Right atrium auricular region (tissue), 2 donors: ENCODE results near the gene LAMA2. TPM values are rescaled to one million over a fixed set of nuclear protein-coding genes. Genes with fewer than 3 reads are reported as not detected.
A peak's percentile ranks its signal among the peaks of the same experiment; 100 is the strongest.
"Not testable (repeated sequence)": the region's sequence is repeated elsewhere in the genome, so short reads cannot be mapped to it uniquely, and the experiment has no call there.

Experiments used
- DNase-seq: peaks from one replicate; pipeline ENCODE4 v3.0.0-alpha.2; 2019; ENCODE audit warnings: low spot score
- H3K27ac ChIP-seq, 2 donors: fragments of 200-600 bp; sonication (generic); 1 replicate in 1 of 2; 2 replicates in 1 of 2; pipeline ENCODE4 v1.5.1; 2016 to 2019
- H3K27me3 ChIP-seq, 2 donors: fragments of 200-600 bp; sonication (generic); one replicate each; pipeline versions ENCODE4 v1.5.1 to v1.6.0; 2017 to 2019
- H3K36me3 ChIP-seq: fragments of 200-600 bp; sonication (generic); one replicate; pipeline ENCODE4 v1.5.1; 2016
- H3K4me1 ChIP-seq, 2 donors: fragments of 200-600 bp; sonication (generic); one replicate each; pipeline versions ENCODE4 v1.5.1 to v1.6.0; 2017 to 2019
- H3K4me3 ChIP-seq, 2 donors: fragments of 200-600 bp; sonication (generic); 1 replicate in 1 of 2; 2 replicates in 1 of 2; pipeline ENCODE4 v1.5.1; 2017 to 2019; ENCODE audit warnings: mild to moderate bottlenecking in 1 of 2, moderate library complexity in 1 of 2
- H3K9me3 ChIP-seq, 2 donors: fragments of 200-600 bp; sonication (generic); one replicate each; pipeline ENCODE4 v1.5.1; 2019
- CTCF ChIP-seq, 2 donors: fragments of 200-600 bp; sonication (generic); IDR thresholded peaks; one replicate each; pipeline ENCODE4 v1.5.1; 2019; ENCODE audit warnings: antibody characterized with exemption in 2 of 2
- total RNA-seq, 2 donors: library from RNA; depleted of rRNA; stranded (reverse); fragments of >200 nt; gene quantifications; one replicate each; pipeline ENCODE4 v1.1.0, GENCODE V29; 2016

LAMA2 gene
- total RNA-seq, 2 donors from 2014 or later: 150 to 166 TPM

GRCh38 chr6:129055796-129056195 lies 172.9 kb downstream of the LAMA2 start:
- no peak overlapping the region for H3K4me3 ChIP-seq
- TF ChIP-seq CTCF (IDR thresholded peaks at IDR 0.05): no peak
- peak overlapping the region in 1 of 2 donors; percentile 3 for H3K27ac ChIP-seq
- no peaks in the 10 kb centered on the region for H3K27me3 ChIP-seq
- no peak for DNase-seq
- no peaks in the 10 kb centered on the region for H3K9me3 ChIP-seq
- H3K4me1 ChIP-seq: peaks cover 0 to 9% of the 10 kb centered on the region in 2 donors
- H3K36me3 ChIP-seq: peaks cover 47% of the 10 kb centered on the region

- Histone ChIP-seq H3K4me3 (no peak overlapping the region), H3K4me1 (peaks cover 0 to 9% of the 10 kb centered on the region in 2 donors), H3K9me3 (no peaks in the 10 kb centered on the region), H3K27me3 (no peaks in the 10 kb centered on the region), H3K27ac (no peak overlapping the region), H3K36me3 (peaks cover 20% of the 10 kb centered on the region)
- no peak for DNase-seq
- no peak for TF ChIP-seq CTCF (IDR thresholded peaks at IDR 0.05)
These were observed 176.7 kb downstream of the LAMA2 start for GRCh38 chr6:129059650-129060049.

GRCh38 chr6:129069006-129069405 lies 186.1 kb downstream of the LAMA2 start:
- no peak overlapping the region for H3K4me3 ChIP-seq
- H3K4me1 ChIP-seq: peaks cover 0 to 4% of the 10 kb centered on the region in 2 donors
- no peak for DNase-seq
- peak overlapping the region in 1 of 2 donors; percentile 61 for H3K27ac ChIP-seq
- peaks cover 13% of the 10 kb centered on the region for H3K36me3 ChIP-seq
- H3K9me3 ChIP-seq: no peaks in the 10 kb centered on the region
- no peak for TF ChIP-seq CTCF (IDR thresholded peaks at IDR 0.05)
- no peaks in the 10 kb centered on the region for H3K27me3 ChIP-seq

- no peak for DNase-seq
- Histone ChIP-seq H3K9me3 (no peaks in the 10 kb centered on the region), H3K4me3 (no peak overlapping the region), H3K27me3 (no peaks in the 10 kb centered on the region), H3K36me3 (no peaks in the 10 kb centered on the region), H3K27ac (peak overlapping the region; percentile 50 to 54), H3K4me1 (peaks cover 0 to 12% of the 10 kb centered on the region in 2 donors)
- no peak for TF ChIP-seq CTCF (IDR thresholded peaks at IDR 0.05)
These were observed 190.1 kb downstream of the LAMA2 start for GRCh38 chr6:129073051-129073450.

- H3K36me3 ChIP-seq: no peaks in the 10 kb centered on the region
- H3K9me3 ChIP-seq: no peaks in the 10 kb centered on the region
- no peak overlapping the region for H3K4me3 ChIP-seq
- peaks cover 0 to 12% of the 10 kb centered on the region in 2 donors for H3K4me1 ChIP-seq
- TF ChIP-seq CTCF (IDR thresholded peaks at IDR 0.05): no peak
- no peaks in the 10 kb centered on the region for H3K27me3 ChIP-seq
- peak overlapping the region; percentile 42 to 54 for H3K27ac ChIP-seq
- no peak for DNase-seq
These were observed 190.9 kb downstream of the LAMA2 start for GRCh38 chr6:129073691-129074395.

- TF ChIP-seq CTCF (IDR thresholded peaks at IDR 0.05): no peak
- no peak for DNase-seq
- no peak overlapping the region for H3K4me3 ChIP-seq
- no peaks in the 10 kb centered on the region for H3K27me3 ChIP-seq
- no peaks in the 10 kb centered on the region for H3K9me3 ChIP-seq
- H3K36me3 ChIP-seq: no peaks in the 10 kb centered on the region
- H3K4me1 ChIP-seq: no peaks in the 10 kb centered on the region
- no peak overlapping the region for H3K27ac ChIP-seq
These were observed 201.5 kb downstream of the LAMA2 start for GRCh38 chr6:129084406-129084805.

GRCh38 chr6:129088481-129088880 lies 205.5 kb downstream of the LAMA2 start:
- H3K4me3 ChIP-seq, H3K27me3 ChIP-seq, H3K4me1 ChIP-seq, H3K9me3 ChIP-seq, H3K36me3 ChIP-seq, H3K27ac ChIP-seq, DNase-seq: not testable (repeated sequence)
